Left lung (tissue), 10 donors: Measurements from ENCODE around the gene TARS2. TPM values are rescaled to one million over a fixed set of nuclear protein-coding genes. Genes with fewer than 3 reads are reported as not detected.
A peak's percentile ranks its signal among the peaks of the same experiment; 100 is the strongest.

Source experiments
- ATAC-seq: fragments of 200-7000 bp; cut with Tn5 transposase; one replicate; pipeline ENCODE4 v1.9.1; 2020; ENCODE audit warnings: moderate library complexity
- DNase-seq, 4 donors: peaks; one replicate each; pipeline ENCODE4 v3.0.0-alpha.2; 2013 to 2020
- H3K27ac ChIP-seq, 2 donors: fragments of 200-600 bp; sonication (generic) in 1 of 2; one replicate each; pipeline versions ENCODE4 v1.5.0 to v1.8.0; 2020 to 2021
- H3K27me3 ChIP-seq, 2 donors: fragments of 200-600 bp; sonication (generic) in 1 of 2; one replicate each; pipeline versions ENCODE4 v1.5.0 to v1.8.0; 2020 to 2021
- H3K36me3 ChIP-seq, 2 donors: fragments of 200-600 bp; sonication (generic) in 1 of 2; one replicate each; pipeline versions ENCODE4 v1.5.0 to v1.8.0; 2020 to 2021
- H3K4me1 ChIP-seq, 2 donors: fragments of 200-600 bp; one replicate each; pipeline ENCODE4 v1.8.0; 2021
- H3K4me3 ChIP-seq, 2 donors: fragments of 200-600 bp; sonication (generic) in 1 of 2; one replicate each; pipeline versions ENCODE4 v1.5.0 to v1.8.0; 2020 to 2021; ENCODE audit warnings: mild to moderate bottlenecking in 1 of 2
- H3K9me3 ChIP-seq, 2 donors: fragments of 200-600 bp; sonication (generic) in 1 of 2; one replicate each; pipeline versions ENCODE4 v1.5.0 to v1.8.0; 2020 to 2021
- intact Hi-C, 2 donors: fragments of 100-400 bp; cut with DNase I; formaldehyde crosslinking; loops; one replicate each; pipeline versions ENCODE4 v1.11.2 to v1.14.2; 2022
- polyA plus RNA-seq, 6 donors: library from polyadenylated mRNA; unstranded; fragments of 120-200 nt; gene quantifications; one replicate each; pipeline ENCODE4 v1.2.1, GENCODE V29; 2013; ENCODE audit not compliant: insufficient read length in 6 of 6
- total RNA-seq, 2 donors: library from RNA; stranded (reverse); fragmentation: NEBNext Ultra II Directional; extraction: Animal tissue kit (Norgen Biotek cat#: 25700); gene quantifications; one replicate each; pipeline ENCODE4 v1.2.1, GENCODE V29; 2021
- TF ChIP-seq, protein P1 (sequence below), 2 donors: fragments of 200-600 bp; sonication (generic) in 1 of 2; IDR thresholded peaks; one replicate each; pipeline versions ENCODE4 v1.5.0 to v1.8.0; 2021; ENCODE audit warnings: antibody characterized with exemption in 2 of 2
- donor health status: DM: no; HTN: yes; CAD: no.
- donor health status: DM: no; HTN: no; CAD: no.

The TARS2 gene
- total and polyA plus RNA-seq, 8 donors: 18.5 to 29.4 (median 26.0) TPM

DNA sequence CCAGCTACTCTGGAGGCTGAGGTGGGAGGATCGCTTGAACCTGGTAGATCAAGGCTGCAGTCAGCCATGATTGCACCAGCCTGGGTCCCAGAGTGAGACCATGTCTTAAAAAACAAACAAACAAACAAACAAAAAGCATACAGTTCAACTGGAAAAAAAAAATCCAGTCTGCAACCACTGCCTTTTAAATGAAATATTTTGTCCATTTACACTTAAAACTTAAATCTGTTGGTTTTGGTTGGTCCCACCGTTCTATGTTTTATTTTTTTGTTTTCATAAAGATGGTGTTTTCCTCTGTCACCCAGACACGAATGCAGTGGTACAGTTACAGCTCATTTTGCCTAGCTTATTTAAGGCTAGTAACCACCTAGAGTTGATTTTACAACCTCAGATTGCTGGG lies 38.1 kb downstream of the TARS2 start:
- intact Hi-C loops: loop anchor here in 1 of 2 donors (10.0 kb wide), 1 partner anchor 51 kb away; no protein-coding TSS in a partner anchor
- TF ChIP-seq, protein P1, sequence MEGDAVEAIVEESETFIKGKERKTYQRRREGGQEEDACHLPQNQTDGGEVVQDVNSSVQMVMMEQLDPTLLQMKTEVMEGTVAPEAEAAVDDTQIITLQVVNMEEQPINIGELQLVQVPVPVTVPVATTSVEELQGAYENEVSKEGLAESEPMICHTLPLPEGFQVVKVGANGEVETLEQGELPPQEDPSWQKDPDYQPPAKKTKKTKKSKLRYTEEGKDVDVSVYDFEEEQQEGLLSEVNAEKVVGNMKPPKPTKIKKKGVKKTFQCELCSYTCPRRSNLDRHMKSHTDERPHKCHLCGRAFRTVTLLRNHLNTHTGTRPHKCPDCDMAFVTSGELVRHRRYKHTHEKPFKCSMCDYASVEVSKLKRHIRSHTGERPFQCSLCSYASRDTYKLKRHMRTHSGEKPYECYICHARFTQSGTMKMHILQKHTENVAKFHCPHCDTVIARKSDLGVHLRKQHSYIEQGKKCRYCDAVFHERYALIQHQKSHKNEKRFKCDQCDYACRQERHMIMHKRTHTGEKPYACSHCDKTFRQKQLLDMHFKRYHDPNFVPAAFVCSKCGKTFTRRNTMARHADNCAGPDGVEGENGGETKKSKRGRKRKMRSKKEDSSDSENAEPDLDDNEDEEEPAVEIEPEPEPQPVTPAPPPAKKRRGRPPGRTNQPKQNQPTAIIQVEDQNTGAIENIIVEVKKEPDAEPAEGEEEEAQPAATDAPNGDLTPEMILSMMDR (IDR thresholded peaks at IDR 0.05): no peak
- H3K27me3 ChIP-seq: no peaks in the 10 kb centered on the region
- H3K36me3 ChIP-seq: no peaks in the 10 kb centered on the region
- H3K27ac ChIP-seq: no peak overlapping the region
- no peaks in the 10 kb centered on the region for H3K4me1 ChIP-seq
- ATAC-seq (no peak), DNase-seq (no peak)
- H3K4me3 ChIP-seq: no peak overlapping the region
- H3K9me3 ChIP-seq: no peaks in the 10 kb centered on the region

DNA sequence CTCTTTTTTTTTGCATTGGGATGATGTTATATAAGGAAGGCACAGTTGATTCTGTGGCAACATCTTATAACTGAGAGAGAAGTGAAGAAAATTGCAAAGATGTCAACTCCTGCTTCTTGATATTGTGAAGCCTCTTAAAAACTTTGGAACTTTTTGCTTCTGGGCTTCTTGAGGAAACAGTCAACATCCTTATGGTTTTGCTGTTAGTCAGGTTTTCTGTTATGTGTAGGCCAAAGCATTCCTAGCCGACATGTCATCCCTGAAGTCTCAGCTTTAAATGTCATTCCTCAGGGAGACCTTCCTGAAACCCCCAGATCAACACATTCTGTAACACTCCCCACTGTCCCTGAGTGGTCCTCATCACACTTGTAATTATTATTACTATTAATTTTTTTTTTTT lies 41.0 kb downstream of the TARS2 start:
- Histone ChIP-seq H3K36me3 (no peaks in the 10 kb centered on the region), H3K27me3 (no peaks in the 10 kb centered on the region), H3K9me3 (no peaks in the 10 kb centered on the region), H3K4me1 (peaks cover 0 to 6% of the 10 kb centered on the region in 2 donors), H3K27ac (no peak overlapping the region), H3K4me3 (no peak overlapping the region)
- TF ChIP-seq, protein P1 (IDR thresholded peaks at IDR 0.05): no peak
- ATAC-seq (no peak), DNase-seq (no peak)
- intact Hi-C loops: loop anchor here in 1 of 2 donors (10.0 kb wide), 1 partner anchor 53 kb away; no protein-coding TSS in a partner anchor

DNA sequence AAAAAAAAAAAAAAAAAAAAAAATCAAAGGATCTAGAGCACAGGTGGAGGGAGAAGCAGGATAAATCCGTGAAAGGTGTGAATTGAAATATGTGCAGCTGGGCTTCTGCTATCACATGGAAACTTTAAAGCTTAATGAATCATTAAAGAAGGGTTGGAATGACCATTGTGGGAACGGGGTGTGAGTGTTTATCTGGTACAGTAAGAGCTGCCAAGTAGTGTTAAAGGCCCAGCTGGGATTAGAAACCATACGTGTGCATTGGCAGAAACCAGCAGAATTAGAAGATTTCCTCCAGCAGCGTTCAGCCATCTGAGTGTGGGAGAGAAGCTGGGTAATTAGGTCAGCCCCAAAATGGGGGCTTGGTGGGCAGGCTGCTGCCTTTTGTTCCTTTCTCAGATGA lies 41.8 kb downstream of the TARS2 start:
- peaks cover 0 to 6% of the 10 kb centered on the region in 2 donors for H3K4me1 ChIP-seq
- intact Hi-C loops: loop anchor here in 1 of 2 donors (10.0 kb wide), 1 partner anchor 54 kb away; no protein-coding TSS in a partner anchor
- H3K27me3 ChIP-seq: no peaks in the 10 kb centered on the region
- H3K36me3 ChIP-seq: no peaks in the 10 kb centered on the region
- no peak overlapping the region for H3K27ac ChIP-seq
- H3K4me3 ChIP-seq: no peak overlapping the region
- TF ChIP-seq, protein P1 (IDR thresholded peaks at IDR 0.05): no peak
- H3K9me3 ChIP-seq: no peaks in the 10 kb centered on the region
- peak in 2 of 4 donors; percentile 40 to 69 for DNase-seq
- ATAC-seq: peak; percentile 67

DNA sequence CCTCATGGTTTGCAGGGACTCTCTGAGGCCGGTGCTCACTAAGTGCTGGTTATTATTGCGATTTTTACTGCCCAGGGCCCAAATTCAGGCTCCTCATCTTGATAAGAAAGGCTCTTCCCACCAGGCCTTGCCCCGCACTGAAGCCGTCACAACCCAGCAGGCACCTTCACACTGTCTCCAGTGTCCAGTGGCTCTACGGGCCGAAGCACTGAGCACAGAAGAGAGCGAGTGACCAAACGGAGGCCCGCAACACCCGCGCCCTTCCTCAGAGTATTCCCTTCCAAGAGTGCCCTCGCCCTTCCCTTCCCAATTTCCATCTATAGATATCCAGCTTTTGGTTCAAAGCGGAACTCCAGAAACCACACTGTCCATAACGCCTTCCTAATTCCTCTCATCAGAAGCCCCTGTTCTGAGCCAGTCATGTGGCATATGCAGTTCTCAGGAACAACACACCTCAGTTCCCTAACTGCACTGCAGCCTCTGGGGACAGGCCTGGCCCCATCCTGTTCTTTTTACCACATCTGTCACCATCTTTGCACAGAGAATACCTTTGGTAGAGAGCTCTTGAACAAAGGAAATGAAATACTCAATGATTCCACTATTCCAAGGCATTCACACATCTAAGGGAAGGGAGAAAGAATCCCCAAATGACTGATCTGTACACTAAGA lies 43.4 kb downstream of the TARS2 start:
- no peak for ATAC-seq
- Histone ChIP-seq H3K27ac (no peak overlapping the region), H3K36me3 (no peaks in the 10 kb centered on the region), H3K27me3 (no peaks in the 10 kb centered on the region), H3K9me3 (no peaks in the 10 kb centered on the region), H3K4me3 (no peak overlapping the region), H3K4me1 (peaks cover 0 to 6% of the 10 kb centered on the region in 2 donors)
- DNase-seq: peak in 1 of 4 donors; percentile 45
- TF ChIP-seq, protein P1 (IDR thresholded peaks at IDR 0.05): no peak
- intact Hi-C loops: no loop called here

DNA sequence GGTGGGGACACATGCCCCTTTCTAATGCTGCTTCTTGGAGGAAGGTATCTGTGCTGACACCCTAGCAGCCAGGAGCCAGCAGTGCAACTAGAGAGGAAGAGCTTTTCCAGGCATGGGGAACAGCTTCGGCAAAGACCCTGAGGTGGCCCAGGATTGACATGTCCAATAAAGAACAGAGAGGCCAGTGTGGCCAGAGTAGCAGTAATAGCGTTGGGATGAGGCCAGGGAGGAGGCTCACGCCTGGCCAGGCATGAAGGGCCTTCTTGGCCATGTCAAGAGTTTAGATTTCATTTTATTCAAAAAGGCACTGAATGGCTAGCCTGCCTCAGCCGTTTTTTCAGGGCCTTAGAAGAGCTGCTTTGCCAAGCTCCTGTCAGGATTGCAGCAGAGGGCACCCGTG lies 45.6 kb downstream of the TARS2 start:
- TF ChIP-seq, protein P1 (IDR thresholded peaks at IDR 0.05): no peak
- Histone ChIP-seq H3K27ac (peak overlapping the region in 1 of 2 donors; percentile 16), H3K27me3 (no peaks in the 10 kb centered on the region), H3K9me3 (no peaks in the 10 kb centered on the region), H3K36me3 (no peaks in the 10 kb centered on the region), H3K4me1 (peaks cover 0 to 6% of the 10 kb centered on the region in 2 donors), H3K4me3 (no peak overlapping the region)
- DNase-seq (no peak), ATAC-seq (no peak)
- intact Hi-C loops: no loop called here
